GM23338 (cell line): ENCODE results near the gene ATP9B. TPM values are rescaled to one million over a fixed set of nuclear protein-coding genes. Genes with fewer than 3 reads are reported as not detected.

Source experiments
- ATAC-seq: fragments of 200-7000 bp; cut with Tn5 transposase; 3 replicates; pipeline ENCODE4 v1.9.1; 2020
- DNase-seq: peaks from one replicate; pipeline ENCODE4 v3.0.0-alpha.2; 2015; ENCODE audit warnings: low spot score
- H2AFZ ChIP-seq: fragments of 200-600 bp; sonication (generic); 2 replicates; pipeline ENCODE4 v1.8.0; 2016; ENCODE audit warnings: antibody characterized with exemption, mild to moderate bottlenecking, moderate library complexity
- H3F3A ChIP-seq: fragments of 200-600 bp; sonication (generic); replicated peaks from 2 replicates; pipeline ENCODE4 v1.8.0; 2017; ENCODE audit warnings: antibody characterized with exemption, mixed run types, low read depth
- H3K27ac ChIP-seq: fragments of 200-600 bp; sonication (generic); 2 replicates; pipeline ENCODE4 v1.6.1; 2016; ENCODE audit warnings: low read depth
- H3K27me3 ChIP-seq: fragments of 200-600 bp; sonication (generic); 2 replicates; pipeline ENCODE4 v1.8.0; 2016; ENCODE audit warnings: mild to moderate bottlenecking, mixed run types, moderate library complexity; ENCODE audit not compliant: insufficient read depth
- H3K36me3 ChIP-seq: fragments of 200-600 bp; sonication (generic); 2 replicates; pipeline ENCODE4 v1.8.0; 2016; ENCODE audit warnings: mild to moderate bottlenecking; ENCODE audit not compliant: insufficient read depth
- H3K4me1 ChIP-seq: fragments of 200-600 bp; sonication (generic); 2 replicates; pipeline ENCODE4 v1.8.0; 2016; ENCODE audit warnings: mild to moderate bottlenecking, moderate library complexity; ENCODE audit not compliant: insufficient read depth
- H3K4me2 ChIP-seq: fragments of 200-600 bp; sonication (generic); 2 replicates; pipeline ENCODE4 v1.7.1; 2017; ENCODE audit warnings: mixed run types
- H3K4me3 ChIP-seq: fragments of 200-600 bp; sonication (generic); 2 replicates; pipeline ENCODE4 v1.6.1; 2016; ENCODE audit warnings: mixed run types
- H3K79me2 ChIP-seq: fragments of 200-600 bp; sonication (generic); replicated peaks from 2 replicates; pipeline ENCODE4 v1.8.0; 2017; ENCODE audit warnings: mild to moderate bottlenecking; ENCODE audit not compliant: insufficient read depth
- H3K9me2 ChIP-seq: fragments of 200-600 bp; sonication (generic); 2 replicates; pipeline ENCODE4 v1.8.0; 2017; ENCODE audit not compliant: insufficient read depth
- H4K20me1 ChIP-seq: fragments of 200-600 bp; sonication (generic); replicated peaks from 2 replicates; pipeline ENCODE4 v1.8.0; 2017; ENCODE audit warnings: mild to moderate bottlenecking; ENCODE audit not compliant: insufficient read depth
- H3K27ac Mint-ChIP-seq: 2 replicates; pipeline ENCODE4 v1.8.0; 2020; ENCODE audit warnings: inconsistent platforms, mild to moderate bottlenecking, moderate library complexity, mixed read lengths
- H3K27me3 Mint-ChIP-seq: 3 replicates; pipeline ENCODE4 v1.8.0; 2022; ENCODE audit warnings: low read depth, mild to moderate bottlenecking, moderate library complexity, mixed read lengths, inconsistent platforms; ENCODE audit not compliant: insufficient read depth, poor library complexity
- H3K36me3 Mint-ChIP-seq: 3 replicates; pipeline ENCODE4 v1.8.0; 2021; ENCODE audit warnings: low read depth, mild to moderate bottlenecking, inconsistent platforms, moderate library complexity, mixed read lengths
- H3K4me1 Mint-ChIP-seq: 3 replicates; pipeline ENCODE4 v1.8.0; 2020; ENCODE audit warnings: mild to moderate bottlenecking, inconsistent platforms, mixed read lengths
- H3K4me3 Mint-ChIP-seq: 3 replicates; pipeline ENCODE4 v1.8.0; 2021; ENCODE audit warnings: moderate library complexity, mild to moderate bottlenecking, inconsistent platforms, mixed read lengths
- H3K9me3 Mint-ChIP-seq: 3 replicates; pipeline ENCODE4 v1.8.0; 2020; ENCODE audit warnings: moderate library complexity, mild to moderate bottlenecking, inconsistent platforms, mixed read lengths
- CREB1 ChIP-seq: fragments of 250-450 bp; sonication (Bioruptor Pico); IDR thresholded peaks from 2 replicates; pipeline ENCODE4 v1.5.0; 2020; ENCODE audit warnings: low read depth, mild to moderate bottlenecking, moderate library complexity
- EZH2 ChIP-seq: fragments of 200-600 bp; sonication (generic); IDR thresholded peaks from one replicate; pipeline ENCODE4 v1.8.0; 2017; ENCODE audit warnings: antibody characterized with exemption, mild to moderate bottlenecking, low read depth; ENCODE audit not compliant: unreplicated experiment
- EZH2phosphoT487 ChIP-seq: fragments of 200-600 bp; sonication (generic); IDR thresholded peaks from one replicate; pipeline ENCODE4 v1.8.1; 2018; ENCODE audit warnings: antibody characterized with exemption; ENCODE audit not compliant: unreplicated experiment
- JUNB ChIP-seq: IDR thresholded peaks from one replicate; pipeline ENCODE4 v1.6.1; 2016; ENCODE audit warnings: antibody characterized with exemption; ENCODE audit not compliant: unreplicated experiment
- NANOG ChIP-seq: IDR thresholded peaks from 2 replicates; pipeline ENCODE4 v1.6.1; 2016; ENCODE audit warnings: antibody characterized with exemption, borderline replicate concordance
- STAT1 ChIP-seq: IDR thresholded peaks from one replicate; pipeline ENCODE4 v1.6.1; 2016; ENCODE audit warnings: antibody characterized with exemption; ENCODE audit not compliant: unreplicated experiment
- ZNF114 ChIP-seq: fragments of 250-450 bp; sonication (Bioruptor Pico); IDR thresholded peaks from 2 replicates; pipeline ENCODE4 v1.5.0; 2020; ENCODE audit warnings: mild to moderate bottlenecking, moderate library complexity
- ZNF331 ChIP-seq: fragments of 250-450 bp; sonication (Bioruptor Pico); IDR thresholded peaks from 2 replicates; pipeline ENCODE4 v1.5.0; 2020; ENCODE audit warnings: low read depth, mild to moderate bottlenecking, moderate library complexity
- polyA plus RNA-seq: library from polyadenylated mRNA; unstranded; fragments of >200 nt; fragmentation: Nextera tagmentation; extraction: Ambion mirVana; gene quantifications from 2 replicates; pipeline ENCODE4 v1.2.1, GENCODE V29; 2016
- total RNA-seq: library from RNA; depleted of rRNA; stranded (reverse); fragments of >200 nt; shearing (Covaris generic); gene quantifications from 2 replicates; pipeline ENCODE4 v1.2.3, GENCODE V29; 2014
- TF ChIP-seq, protein P1 (sequence below): IDR thresholded peaks from one replicate; pipeline ENCODE4 v1.6.1; 2018; ENCODE audit warnings: antibody characterized with exemption; ENCODE audit not compliant: unreplicated experiment
- TF ChIP-seq, protein P2 (sequence below), 2 experiments: fragments of 200-600 bp in 1 of 2; sonication (generic) in 1 of 2; conservative IDR thresholded peaks; 2 replicates each; pipeline versions ENCODE4 v1.5.1 to v1.6.1; 2016 to 2017; ENCODE audit warnings: antibody characterized with exemption in 2 of 2, low read depth in 2 of 2, mild to moderate bottlenecking in 2 of 2, moderate library complexity in 1 of 2
- TF ChIP-seq, protein P3 (sequence below): fragments of 250-450 bp; sonication (Bioruptor Pico); IDR thresholded peaks from 2 replicates; pipeline ENCODE4 v1.5.0; 2020; ENCODE audit warnings: mild to moderate bottlenecking, moderate library complexity

ATP9B gene
- total and polyA plus RNA-seq, 2 experiments from 2014 or later = 14.2 to 25.6 TPM

DNA sequence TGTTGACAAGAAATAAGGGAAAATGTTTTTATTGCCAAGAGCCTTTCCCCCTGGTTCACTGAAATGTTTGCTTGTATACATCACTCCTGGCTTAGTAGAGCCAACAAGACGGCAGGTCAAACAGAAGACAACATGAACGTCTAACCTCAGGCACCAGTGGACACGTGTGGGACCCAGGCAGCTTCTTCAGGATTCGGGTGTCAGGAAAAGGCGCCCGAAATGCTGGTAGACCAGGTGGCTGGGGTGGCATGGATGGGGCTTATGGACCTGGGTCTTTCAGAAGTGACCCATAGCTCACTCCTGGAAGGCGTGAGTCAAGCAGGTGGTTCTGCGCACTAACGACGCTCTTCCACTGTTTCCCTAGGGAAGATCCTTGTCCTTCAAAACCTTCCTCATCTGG is 303.3 kb downstream of the ATP9B start:
- no peaks in the 10 kb centered on the region for H3K9me2 ChIP-seq
- Mint-ChIP-seq H3K27me3 (peaks cover 2% of the 10 kb centered on the region), H3K9me3 (no peaks in the 10 kb centered on the region), H3K4me1 (no peaks in the 10 kb centered on the region), H3K4me3 (no peak overlapping the region), H3K27ac (no peak overlapping the region), H3K36me3 (no peaks in the 10 kb centered on the region; the same call in 1 of the 3 replicates)
- no peaks in the 10 kb centered on the region for H3F3A ChIP-seq
- ATAC-seq (no peak), DNase-seq (no peak)
- no peak for TF ChIP-seq EZH2
- no peaks in the 10 kb centered on the region for H3K4me1 ChIP-seq
- H3K4me3 ChIP-seq = no peak overlapping the region
- H3K4me2 ChIP-seq = no peak overlapping the region
- no peak overlapping the region for H3K27ac ChIP-seq
- H3K27me3 ChIP-seq = no peaks in the 10 kb centered on the region
- H2AFZ ChIP-seq = no peak overlapping the region
- no peaks in the 10 kb centered on the region for H3K79me2 ChIP-seq
- H4K20me1 ChIP-seq = no peaks in the 10 kb centered on the region
- H3K36me3 ChIP-seq = no peaks in the 10 kb centered on the region

DNA sequence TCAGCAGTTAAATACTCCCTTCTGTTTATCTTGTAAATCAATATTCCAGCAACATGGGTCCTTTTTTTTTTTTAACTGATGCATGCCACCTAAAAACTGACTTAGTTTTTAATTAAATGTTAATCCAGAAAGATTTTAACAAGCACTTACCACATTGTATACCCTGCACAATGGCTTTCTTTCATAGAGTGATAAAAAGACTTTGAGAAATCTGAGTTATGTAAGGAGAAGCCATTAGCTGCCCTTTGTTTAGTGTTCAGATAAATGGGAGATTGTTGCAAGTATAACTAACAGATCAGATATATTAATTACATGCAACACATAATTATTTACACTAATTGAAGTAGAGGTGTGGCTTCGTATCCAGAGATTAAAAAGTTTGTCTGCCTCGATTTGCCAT is 303.8 kb downstream of the ATP9B start:
- Histone ChIP-seq H4K20me1 (no peaks in the 10 kb centered on the region), H2AFZ (no peak overlapping the region), H3K4me1 (no peaks in the 10 kb centered on the region), H3F3A (0 out of 2 replicates have a peak, but pooled peaks cover 1% of the 10 kb centered on the region), H3K9me2 (no peaks in the 10 kb centered on the region), H3K27me3 (no peaks in the 10 kb centered on the region), H3K79me2 (no peaks in the 10 kb centered on the region), H3K4me3 (no peak overlapping the region), H3K4me2 (no peak overlapping the region), H3K27ac (no peak overlapping the region), H3K36me3 (no peaks in the 10 kb centered on the region)
- peaks cover 2% of the 10 kb centered on the region for H3K27me3 Mint-ChIP-seq
- DNase-seq (no peak), ATAC-seq (no peak)
- no peaks in the 10 kb centered on the region; the same call in 1 of the 3 replicates for H3K36me3 Mint-ChIP-seq
- no peak overlapping the region for H3K4me3 Mint-ChIP-seq
- H3K27ac Mint-ChIP-seq = no peak overlapping the region
- H3K9me3 Mint-ChIP-seq = no peaks in the 10 kb centered on the region
- H3K4me1 Mint-ChIP-seq = no peaks in the 10 kb centered on the region
- TF ChIP-seq ZNF331 = no peak
- no peak for TF ChIP-seq EZH2
- TF ChIP-seq, protein P1, sequence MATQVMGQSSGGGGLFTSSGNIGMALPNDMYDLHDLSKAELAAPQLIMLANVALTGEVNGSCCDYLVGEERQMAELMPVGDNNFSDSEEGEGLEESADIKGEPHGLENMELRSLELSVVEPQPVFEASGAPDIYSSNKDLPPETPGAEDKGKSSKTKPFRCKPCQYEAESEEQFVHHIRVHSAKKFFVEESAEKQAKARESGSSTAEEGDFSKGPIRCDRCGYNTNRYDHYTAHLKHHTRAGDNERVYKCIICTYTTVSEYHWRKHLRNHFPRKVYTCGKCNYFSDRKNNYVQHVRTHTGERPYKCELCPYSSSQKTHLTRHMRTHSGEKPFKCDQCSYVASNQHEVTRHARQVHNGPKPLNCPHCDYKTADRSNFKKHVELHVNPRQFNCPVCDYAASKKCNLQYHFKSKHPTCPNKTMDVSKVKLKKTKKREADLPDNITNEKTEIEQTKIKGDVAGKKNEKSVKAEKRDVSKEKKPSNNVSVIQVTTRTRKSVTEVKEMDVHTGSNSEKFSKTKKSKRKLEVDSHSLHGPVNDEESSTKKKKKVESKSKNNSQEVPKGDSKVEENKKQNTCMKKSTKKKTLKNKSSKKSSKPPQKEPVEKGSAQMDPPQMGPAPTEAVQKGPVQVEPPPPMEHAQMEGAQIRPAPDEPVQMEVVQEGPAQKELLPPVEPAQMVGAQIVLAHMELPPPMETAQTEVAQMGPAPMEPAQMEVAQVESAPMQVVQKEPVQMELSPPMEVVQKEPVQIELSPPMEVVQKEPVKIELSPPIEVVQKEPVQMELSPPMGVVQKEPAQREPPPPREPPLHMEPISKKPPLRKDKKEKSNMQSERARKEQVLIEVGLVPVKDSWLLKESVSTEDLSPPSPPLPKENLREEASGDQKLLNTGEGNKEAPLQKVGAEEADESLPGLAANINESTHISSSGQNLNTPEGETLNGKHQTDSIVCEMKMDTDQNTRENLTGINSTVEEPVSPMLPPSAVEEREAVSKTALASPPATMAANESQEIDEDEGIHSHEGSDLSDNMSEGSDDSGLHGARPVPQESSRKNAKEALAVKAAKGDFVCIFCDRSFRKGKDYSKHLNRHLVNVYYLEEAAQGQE = no peak
- TF ChIP-seq, protein P2, sequence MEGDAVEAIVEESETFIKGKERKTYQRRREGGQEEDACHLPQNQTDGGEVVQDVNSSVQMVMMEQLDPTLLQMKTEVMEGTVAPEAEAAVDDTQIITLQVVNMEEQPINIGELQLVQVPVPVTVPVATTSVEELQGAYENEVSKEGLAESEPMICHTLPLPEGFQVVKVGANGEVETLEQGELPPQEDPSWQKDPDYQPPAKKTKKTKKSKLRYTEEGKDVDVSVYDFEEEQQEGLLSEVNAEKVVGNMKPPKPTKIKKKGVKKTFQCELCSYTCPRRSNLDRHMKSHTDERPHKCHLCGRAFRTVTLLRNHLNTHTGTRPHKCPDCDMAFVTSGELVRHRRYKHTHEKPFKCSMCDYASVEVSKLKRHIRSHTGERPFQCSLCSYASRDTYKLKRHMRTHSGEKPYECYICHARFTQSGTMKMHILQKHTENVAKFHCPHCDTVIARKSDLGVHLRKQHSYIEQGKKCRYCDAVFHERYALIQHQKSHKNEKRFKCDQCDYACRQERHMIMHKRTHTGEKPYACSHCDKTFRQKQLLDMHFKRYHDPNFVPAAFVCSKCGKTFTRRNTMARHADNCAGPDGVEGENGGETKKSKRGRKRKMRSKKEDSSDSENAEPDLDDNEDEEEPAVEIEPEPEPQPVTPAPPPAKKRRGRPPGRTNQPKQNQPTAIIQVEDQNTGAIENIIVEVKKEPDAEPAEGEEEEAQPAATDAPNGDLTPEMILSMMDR (conservative IDR thresholded peaks at IDR 0.05; ENCODE audit: low read depth in 2 of 2) = no peak
- no peak for TF ChIP-seq NANOG
- no peak for TF ChIP-seq ZNF114
- TF ChIP-seq STAT1 = no peak
- TF ChIP-seq, protein P3, sequence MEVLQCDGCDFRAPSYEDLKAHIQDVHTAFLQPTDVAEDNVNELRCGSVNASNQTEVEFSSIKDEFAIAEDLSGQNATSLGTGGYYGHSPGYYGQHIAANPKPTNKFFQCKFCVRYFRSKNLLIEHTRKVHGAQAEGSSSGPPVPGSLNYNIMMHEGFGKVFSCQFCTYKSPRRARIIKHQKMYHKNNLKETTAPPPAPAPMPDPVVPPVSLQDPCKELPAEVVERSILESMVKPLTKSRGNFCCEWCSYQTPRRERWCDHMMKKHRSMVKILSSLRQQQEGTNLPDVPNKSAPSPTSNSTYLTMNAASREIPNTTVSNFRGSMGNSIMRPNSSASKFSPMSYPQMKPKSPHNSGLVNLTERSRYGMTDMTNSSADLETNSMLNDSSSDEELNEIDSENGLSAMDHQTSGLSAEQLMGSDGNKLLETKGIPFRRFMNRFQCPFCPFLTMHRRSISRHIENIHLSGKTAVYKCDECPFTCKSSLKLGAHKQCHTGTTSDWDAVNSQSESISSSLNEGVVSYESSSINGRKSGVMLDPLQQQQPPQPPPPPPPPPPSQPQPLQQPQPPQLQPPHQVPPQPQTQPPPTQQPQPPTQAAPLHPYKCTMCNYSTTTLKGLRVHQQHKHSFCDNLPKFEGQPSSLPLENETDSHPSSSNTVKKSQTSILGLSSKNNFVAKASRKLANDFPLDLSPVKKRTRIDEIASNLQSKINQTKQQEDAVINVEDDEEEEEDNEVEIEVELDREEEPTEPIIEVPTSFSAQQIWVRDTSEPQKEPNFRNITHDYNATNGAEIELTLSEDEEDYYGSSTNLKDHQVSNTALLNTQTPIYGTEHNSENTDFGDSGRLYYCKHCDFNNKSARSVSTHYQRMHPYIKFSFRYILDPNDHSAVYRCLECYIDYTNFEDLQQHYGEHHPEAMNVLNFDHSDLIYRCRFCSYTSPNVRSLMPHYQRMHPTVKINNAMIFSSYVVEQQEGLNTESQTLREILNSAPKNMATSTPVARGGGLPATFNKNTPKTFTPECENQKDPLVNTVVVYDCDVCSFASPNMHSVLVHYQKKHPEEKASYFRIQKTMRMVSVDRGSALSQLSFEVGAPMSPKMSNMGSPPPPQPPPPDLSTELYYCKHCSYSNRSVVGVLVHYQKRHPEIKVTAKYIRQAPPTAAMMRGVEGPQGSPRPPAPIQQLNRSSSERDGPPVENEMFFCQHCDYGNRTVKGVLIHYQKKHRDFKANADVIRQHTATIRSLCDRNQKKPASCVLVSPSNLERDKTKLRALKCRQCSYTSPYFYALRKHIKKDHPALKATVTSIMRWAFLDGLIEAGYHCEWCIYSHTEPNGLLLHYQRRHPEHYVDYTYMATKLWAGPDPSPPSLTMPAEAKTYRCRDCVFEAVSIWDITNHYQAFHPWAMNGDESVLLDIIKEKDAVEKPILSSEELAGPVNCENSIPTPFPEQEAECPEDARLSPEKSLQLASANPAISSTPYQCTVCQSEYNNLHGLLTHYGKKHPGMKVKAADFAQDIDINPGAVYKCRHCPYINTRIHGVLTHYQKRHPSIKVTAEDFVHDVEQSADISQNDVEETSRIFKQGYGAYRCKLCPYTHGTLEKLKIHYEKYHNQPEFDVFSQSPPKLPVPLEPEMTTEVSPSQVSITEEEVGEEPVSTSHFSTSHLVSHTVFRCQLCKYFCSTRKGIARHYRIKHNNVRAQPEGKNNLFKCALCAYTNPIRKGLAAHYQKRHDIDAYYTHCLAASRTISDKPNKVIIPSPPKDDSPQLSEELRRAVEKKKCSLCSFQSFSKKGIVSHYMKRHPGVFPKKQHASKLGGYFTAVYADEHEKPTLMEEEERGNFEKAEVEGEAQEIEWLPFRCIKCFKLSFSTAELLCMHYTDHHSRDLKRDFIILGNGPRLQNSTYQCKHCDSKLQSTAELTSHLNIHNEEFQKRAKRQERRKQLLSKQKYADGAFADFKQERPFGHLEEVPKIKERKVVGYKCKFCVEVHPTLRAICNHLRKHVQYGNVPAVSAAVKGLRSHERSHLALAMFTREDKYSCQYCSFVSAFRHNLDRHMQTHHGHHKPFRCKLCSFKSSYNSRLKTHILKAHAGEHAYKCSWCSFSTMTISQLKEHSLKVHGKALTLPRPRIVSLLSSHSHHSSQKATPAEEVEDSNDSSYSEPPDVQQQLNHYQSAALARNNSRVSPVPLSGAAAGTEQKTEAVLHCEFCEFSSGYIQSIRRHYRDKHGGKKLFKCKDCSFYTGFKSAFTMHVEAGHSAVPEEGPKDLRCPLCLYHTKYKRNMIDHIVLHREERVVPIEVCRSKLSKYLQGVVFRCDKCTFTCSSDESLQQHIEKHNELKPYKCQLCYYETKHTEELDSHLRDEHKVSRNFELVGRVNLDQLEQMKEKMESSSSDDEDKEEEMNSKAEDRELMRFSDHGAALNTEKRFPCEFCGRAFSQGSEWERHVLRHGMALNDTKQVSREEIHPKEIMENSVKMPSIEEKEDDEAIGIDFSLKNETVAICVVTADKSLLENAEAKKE (CRISPR knock-in tag) = no peak
- no peak for TF ChIP-seq JUNB
- no peak for TF ChIP-seq EZH2phosphoT487
- no peak for TF ChIP-seq CREB1 (CRISPR knock-in tag)
